OCI-LY3 (cell line): Measurements from ENCODE around the gene TMEM121B.

ENCODE experiments used
- CTCF ChIP-seq: fragments of 200-600, 300-600 bp; sonication (generic); IDR thresholded peaks from 2 replicates; pipeline ENCODE4 v1.5.1; 2014; ENCODE audit warnings: antibody characterized with exemption, low read length, low read depth
- EZH2phosphoT487 ChIP-seq: fragments of 200-600 bp; shearing (Covaris generic); IDR thresholded peaks from 2 replicates; pipeline ENCODE4 v1.6.1; 2018; ENCODE audit warnings: antibody characterized with exemption, mixed run types, low read depth

GRCh38 chr22:17114898-17115235, 6.3 kb downstream of the TMEM121B start:
- no peak for TF ChIP-seq CTCF
- TF ChIP-seq EZH2phosphoT487 = no peak
